ENCODE data around the gene TRIO. TPM values are rescaled to one million over a fixed set of nuclear protein-coding genes. Genes with fewer than 3 reads are reported as not detected.

TRIO gene
- total and polyA plus RNA-seq, 2 of the 8 experiments (the other 6 are each of a cell fraction or from before 2014, with no cell fraction given): 35.1 to 69.1 TPM

GRCh38 chr5:14415024-14415697, 272.0 kb downstream of the TRIO start:
- Histone ChIP-seq H2AFZ (ENCODE audit: low read length) (no peak overlapping the region), H2BK120ac (replicated peaks; ENCODE audit: low read depth, low read length) (no peak overlapping the region), H3K14ac (ENCODE audit: insufficient read length) (no peak overlapping the region), H2BK5ac (ENCODE audit: low read depth, low read length) (no peak overlapping the region), H4K8ac (ENCODE audit: extremely low read depth, insufficient read depth, low read length) (peak overlapping the region; percentile 15; the same call in 1 of the 2 replicates), H3K79me2 (ENCODE audit: control insufficient read depth in 1 of 2, insufficient read depth in 2 of 2, low read length in 2 of 2) (no peaks in the 10 kb centered on the region), H3K36me3 (ENCODE audit: control insufficient read depth in 2 of 4, insufficient read depth in 4 of 4, low read length in 3 of 4) (peaks cover 4 to 24% (median 9%) of the 10 kb centered on the region in 4 experiments; a peak in 7 of 8 replicates), H3K9me3 (ENCODE audit: insufficient read depth in 2 of 2, low read depth in 1 of 2, low read length in 1 of 2) (no peaks in the 10 kb centered on the region), H3K56ac (replicated peaks; ENCODE audit: insufficient read length, low read depth, low read length) (no peak overlapping the region), H3K9ac (replicated peaks in 1 of 4; ENCODE audit: extremely low read depth in 1 of 4, low read depth in 3 of 4, low read length in 3 of 4) (no peak overlapping the region), H3K18ac (ENCODE audit: extremely low read depth, low read length) (no peak overlapping the region), H2BK15ac (ENCODE audit: low read length) (no peak overlapping the region), H3K4ac (replicated peaks; ENCODE audit: insufficient read length, low read depth, low read length) (no peak overlapping the region), H3K27ac (ENCODE audit: low read depth, low read length) (no peak overlapping the region), H2BK12ac (ENCODE audit: low read depth, low read length) (no peak overlapping the region), H3K23me2 (ENCODE audit: low read depth, low read length) (no peaks in the 10 kb centered on the region; the same call in 1 of the 2 replicates), H3K27me3 (replicated peaks in 1 of 4; ENCODE audit: control insufficient read depth in 3 of 4, extremely low read depth in 1 of 4, insufficient read depth in 3 of 4, low read length in 3 of 4) (no peaks in the 10 kb centered on the region), H3K4me2 (ENCODE audit: insufficient read depth in 1 of 2, low read depth in 2 of 2, low read length in 2 of 2) (no peak overlapping the region), H3K4me1 (replicated peaks in 1 of 4; ENCODE audit: control insufficient read depth in 3 of 4, insufficient read depth in 4 of 4, low read length in 3 of 4) (peaks cover 4 to 15% (median 11%) of the 10 kb centered on the region in 4 experiments), H4K20me1 (replicated peaks in 1 of 2; ENCODE audit: control insufficient read depth in 1 of 2, insufficient read depth in 2 of 2, low read length in 2 of 2) (no peaks in the 10 kb centered on the region), H3K79me1 (ENCODE audit: low read depth, low read length) (peaks cover 2% of the 10 kb centered on the region; the same call in 1 of the 2 replicates), H3K4me3 (ENCODE audit: extremely low read depth in 1 of 4, insufficient read depth in 2 of 4, low read depth in 3 of 4, low read length in 4 of 4) (no peak overlapping the region), H4K5ac (ENCODE audit: insufficient read length, low read depth, low read length) (no peak overlapping the region), H2BK20ac (ENCODE audit: low read length) (no peak overlapping the region), H3K23ac (ENCODE audit: insufficient read length) (no peak overlapping the region), H2AK5ac (ENCODE audit: low read depth, low read length) (no peak overlapping the region), H4K91ac (replicated peaks; ENCODE audit: insufficient read length, low read length) (no peak overlapping the region)
- no peak for DNase-seq (ENCODE audit: low read depth in 1 of 2, low spot score in 2 of 2)
- POLR2A ChIA-PET (ENCODE audit: partially characterized antibody): no interaction called here
- WGBS, 2 experiments (ENCODE audit: extremely low coverage in 1 of 2, insufficient coverage in 1 of 2, insufficient read length in 1 of 2, insufficient replicate concordance in 2 of 2, low coverage in 1 of 2, low lambda C conversion rate in 2 of 2, missing lambda C conversion rate in 1 of 2): 94% methylated on average over 16 of the region's 16 CpGs; no CpG with 5 or more reads in 1 of the 2 experiments
- FAIRE-seq: no peak
- CTCF ChIA-PET (ENCODE audit: partially characterized antibody): interaction anchor here (1.4 to 2.3 kb wide), 2 partner anchors 16 to 52 kb away, joined by 3 to 13 read pairs; no protein-coding TSS in a partner anchor
- TF ChIP-seq JUN (IDR thresholded peaks at IDR 0.05; ENCODE audit: low read depth, low read length) (no peak), HDAC6 (IDR thresholded peaks at IDR 0.05; ENCODE audit: low read depth, low read length) (no peak), POLR2AphosphoS5 (IDR thresholded peaks at IDR 0.05; ENCODE audit: low read depth, low read length) (no peak), SIX5 (IDR thresholded peaks at IDR 0.05; ENCODE audit: low read depth, low read length) (no peak), SAP30 (IDR thresholded peaks at IDR 0.05; ENCODE audit: insufficient read depth, insufficient replicate concordance, low read length) (no peak), BCL11A (IDR thresholded peaks at IDR 0.05; ENCODE audit: low read depth in 2 of 2, low read length in 2 of 2) (no peak), RAD21 (IDR thresholded peaks at IDR 0.05 in 1 of 2, conservative IDR thresholded peaks at IDR 0.05 in 1 of 2; ENCODE audit: low read depth in 2 of 2, low read length in 2 of 2) (no peak), KDM4A (IDR thresholded peaks at IDR 0.05; ENCODE audit: low read depth, low read length, severe bottlenecking) (no peak), RFX5 (IDR thresholded peaks at IDR 0.05; ENCODE audit: borderline replicate concordance, low read depth, low read length) (no peak), SP2 (IDR thresholded peaks at IDR 0.05; ENCODE audit: low read length) (no peak)
